IPS DF 19.7 (cell line): ENCODE results near the gene CLOCK.
"Not testable (repeated sequence)": the region's sequence is repeated elsewhere in the genome, so short reads cannot be mapped to it uniquely, and the experiment has no call there.

Experiments used
- DNase-seq: peaks from one replicate; pipeline ENCODE4 v3.0.0-alpha.2; 2013; ENCODE audit warnings: low read depth, low spot score

CLOCK gene

GRCh38 chr4:55546756-55547465, at the start of gene CLOCK:
Gene CLOCK, minus strand, starts transcription at chr4:55546909. Its CDS starts 64,124 bp downstream, at chr4:55482785.
- peak; percentile 45 for DNase-seq

GRCh38 chr4:55592014-55592413, 45.3 kb upstream of the CLOCK start, which contains the start of gene PDCL2:
Gene PDCL2, minus strand, starts transcription at chr4:55592245. Its CDS starts 136 bp downstream, at chr4:55592109.
- no peak for DNase-seq

GRCh38 chr4:55588160-55588559, 41.5 kb upstream of the CLOCK start:
- DNase-seq = no peak

GRCh38 chr4:55582773-55583172, 36.1 kb upstream of the CLOCK start:
- DNase-seq = not testable (repeated sequence)

GRCh38 chr4:55578341-55579010, 31.8 kb upstream of the CLOCK start:
- DNase-seq = no peak

- DNase-seq = no peak
Observed at GRCh38 chr4:55575513-55575912, 28.8 kb upstream of the CLOCK start.

GRCh38 chr4:55574252-55574651, 27.5 kb upstream of the CLOCK start:
- DNase-seq = no peak

GRCh38 chr4:55571806-55572205, 25.1 kb upstream of the CLOCK start:
- DNase-seq = no peak

GRCh38 chr4:55568905-55569504, 22.3 kb upstream of the CLOCK start:
- no peak for DNase-seq

GRCh38 chr4:55561889-55562288, 15.2 kb upstream of the CLOCK start:
- no peak for DNase-seq

GRCh38 chr4:55560096-55560495, 13.4 kb upstream of the CLOCK start:
- no peak for DNase-seq

- DNase-seq = no peak
Observed at GRCh38 chr4:55554453-55555030, 7.8 kb upstream of the CLOCK start.

GRCh38 chr4:55553441-55554201, 6.9 kb upstream of the CLOCK start:
- no peak for DNase-seq

GRCh38 chr4:55551964-55552363, 5.3 kb upstream of the CLOCK start:
- DNase-seq = not testable (repeated sequence)

- no peak for DNase-seq
Observed at GRCh38 chr4:55549888-55550287, 3.2 kb upstream of the CLOCK start.

- no peak for DNase-seq
Observed at GRCh38 chr4:55547918-55548317, 1.2 kb upstream of the CLOCK start.

GRCh38 chr4:55547466-55547770, 709 bp upstream of the CLOCK start:
- no peak for DNase-seq

- DNase-seq = no peak
Observed at GRCh38 chr4:55546506-55546755, 278 bp downstream of the CLOCK start.

GRCh38 chr4:55545641-55546505, 836 bp downstream of the CLOCK start:
- no peak for DNase-seq

GRCh38 chr4:55545151-55545550, 1.6 kb downstream of the CLOCK start:
- no peak for DNase-seq

- no peak for DNase-seq
Observed at GRCh38 chr4:55543858-55544257, 2.9 kb downstream of the CLOCK start.
